Inflammatory macrophage treated with lipopolysaccharide for 4 hours (primary cell): ENCODE measurements around the gene HEG1.

Source experiments
- DNase-seq: peaks from one replicate; pipeline ENCODE4 v3.0.0-alpha.2; 2020

HEG1 gene

GRCh38 chr3:125006291-125006731 lies 49.5 kb downstream of the HEG1 start:
- DNase-seq = no peak

DNA sequence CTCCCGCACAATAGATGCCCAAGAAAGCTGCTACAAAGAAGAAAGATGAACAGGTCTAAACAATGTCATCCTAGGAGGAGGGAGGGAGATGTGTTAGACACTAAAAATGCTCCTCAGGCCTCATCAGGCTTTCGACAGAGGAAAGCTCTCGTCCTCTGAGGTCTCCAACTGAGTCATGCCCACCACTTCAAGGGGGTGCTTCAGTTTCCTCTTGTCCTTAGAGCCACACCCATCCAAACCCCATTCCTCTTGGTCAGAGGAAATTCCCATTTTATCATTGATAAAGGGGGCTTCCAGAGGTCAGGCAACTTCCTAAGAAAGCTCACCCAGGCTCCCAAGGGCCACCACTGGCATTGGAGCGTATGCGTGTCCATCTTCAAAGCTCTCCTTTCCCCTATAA lies 50.1 kb downstream of the HEG1 start:
- DNase-seq = peak; percentile 58

- DNase-seq = peak; percentile 71
These were observed 50.6 kb downstream of the HEG1 start for GRCh38 chr3:125005222-125005621.

DNA sequence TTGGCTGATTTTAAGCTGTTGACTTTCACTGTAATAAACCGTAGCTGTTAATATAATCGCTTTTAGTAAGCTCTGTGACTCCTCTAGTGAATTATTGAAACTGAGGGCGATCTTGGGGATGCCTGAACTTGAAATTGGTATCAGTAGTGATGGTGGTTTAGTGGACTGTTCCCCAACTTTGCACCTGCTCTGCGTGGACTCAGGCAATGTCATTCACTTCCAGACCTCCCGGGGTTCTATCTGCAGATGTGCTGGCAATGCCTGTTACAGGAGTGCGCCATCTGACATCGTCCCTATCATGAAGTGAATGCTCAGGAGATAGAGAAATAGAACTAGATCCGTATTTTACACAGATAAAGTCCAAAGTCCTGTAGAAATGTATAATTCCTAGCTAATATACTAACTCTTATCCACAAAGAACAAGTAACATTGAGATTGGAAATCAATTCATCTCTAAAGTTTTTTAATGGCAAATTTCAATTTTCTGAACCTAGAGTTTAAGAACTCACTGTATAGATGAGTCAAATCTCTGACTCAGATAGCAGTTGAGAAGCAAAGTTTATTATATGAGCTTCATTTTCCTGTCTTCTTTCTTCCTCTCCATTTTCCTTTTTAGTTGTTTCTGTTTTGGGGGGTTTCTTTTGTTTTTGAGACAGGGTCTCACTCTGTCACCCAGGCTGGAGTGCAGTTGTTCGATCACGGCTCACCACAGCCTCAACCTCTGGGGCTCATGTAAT lies 51.8 kb downstream of the HEG1 start:
- no peak for DNase-seq

GRCh38 chr3:125003369-125003853 lies 52.4 kb downstream of the HEG1 start:
- no peak for DNase-seq

DNA sequence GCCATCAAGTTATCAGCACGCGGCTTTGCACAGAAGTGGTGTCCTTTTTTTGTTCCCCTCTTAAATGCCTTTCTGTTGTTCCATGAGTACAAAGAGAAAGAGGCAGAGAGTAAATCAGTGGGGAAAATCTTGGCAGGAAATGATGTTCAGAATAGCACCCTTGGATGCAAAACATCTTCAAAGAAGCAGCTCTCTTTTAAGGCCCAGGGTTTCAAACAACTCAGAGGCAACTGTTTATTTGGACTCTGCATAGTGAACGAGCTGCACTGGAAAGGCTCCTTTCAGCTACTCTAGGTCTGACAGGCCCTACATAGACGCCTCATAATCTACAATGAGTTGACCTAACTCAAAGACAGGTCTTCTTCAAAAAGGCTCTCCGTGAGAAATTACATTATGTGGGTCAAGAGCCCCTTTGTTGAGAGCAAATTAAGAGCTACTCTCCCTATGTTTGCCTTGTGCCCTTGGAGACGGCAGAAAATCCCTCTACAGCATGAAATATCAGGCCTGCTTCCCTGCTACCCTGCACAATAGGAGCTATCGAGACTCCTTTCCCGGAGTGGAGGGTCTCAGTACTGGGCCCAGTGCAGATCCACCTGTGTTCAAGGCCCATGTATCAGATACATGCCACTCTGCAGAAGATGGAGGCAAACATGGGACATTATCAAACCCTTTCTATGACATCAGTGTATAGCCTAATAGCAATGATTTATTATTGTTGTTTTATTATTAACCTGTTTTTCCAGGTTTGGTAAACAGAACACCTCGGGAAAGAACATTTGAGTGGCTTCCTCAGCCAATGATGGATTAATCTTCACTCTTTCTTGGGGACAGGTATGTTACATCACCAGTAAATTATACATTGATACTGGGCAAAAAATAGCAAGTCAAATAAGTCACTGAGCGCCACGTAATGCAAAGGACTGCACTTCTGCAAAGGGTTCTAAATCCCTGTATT lies 53.1 kb downstream of the HEG1 start:
- no peak for DNase-seq

DNA sequence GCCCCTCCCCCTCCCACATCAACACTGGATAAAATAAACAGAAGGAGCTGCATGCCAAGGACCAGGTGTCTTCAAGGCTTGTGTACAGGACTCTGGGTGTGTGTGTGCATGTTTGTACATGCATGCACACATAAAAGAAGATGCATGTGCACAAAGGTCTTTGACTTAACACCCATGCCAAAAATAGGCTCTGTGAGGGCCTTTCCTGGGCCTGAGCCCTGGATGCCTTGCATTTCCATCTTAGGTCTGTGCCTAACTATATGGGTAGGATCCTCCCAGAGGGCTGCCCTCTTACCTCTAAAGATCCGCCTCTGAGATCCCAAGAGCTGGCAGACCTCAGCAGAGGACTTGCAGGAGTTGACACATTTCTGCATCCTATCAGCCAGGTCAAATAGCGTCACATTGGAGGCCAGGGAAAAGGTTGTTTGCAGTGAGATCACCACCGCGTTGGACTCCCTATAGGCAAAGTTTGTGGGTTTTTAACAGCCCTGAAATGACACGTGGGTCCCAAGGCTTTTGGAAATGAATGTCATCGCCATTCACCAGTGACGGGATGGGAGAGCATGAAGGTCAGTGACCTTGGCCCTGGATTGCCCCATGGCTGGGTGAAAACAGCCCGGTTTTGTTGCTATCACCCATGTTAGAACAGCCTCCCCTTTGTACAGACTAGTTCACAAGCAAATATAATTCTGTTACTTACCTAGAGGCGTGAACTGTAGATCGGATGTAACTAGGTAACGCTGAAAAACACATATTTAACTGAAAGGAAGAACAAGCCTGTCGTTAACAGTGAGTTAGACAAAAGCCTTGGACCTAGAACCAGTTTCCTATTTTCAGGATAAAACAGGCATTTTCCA lies 54.0 kb downstream of the HEG1 start:
- no peak for DNase-seq

DNA sequence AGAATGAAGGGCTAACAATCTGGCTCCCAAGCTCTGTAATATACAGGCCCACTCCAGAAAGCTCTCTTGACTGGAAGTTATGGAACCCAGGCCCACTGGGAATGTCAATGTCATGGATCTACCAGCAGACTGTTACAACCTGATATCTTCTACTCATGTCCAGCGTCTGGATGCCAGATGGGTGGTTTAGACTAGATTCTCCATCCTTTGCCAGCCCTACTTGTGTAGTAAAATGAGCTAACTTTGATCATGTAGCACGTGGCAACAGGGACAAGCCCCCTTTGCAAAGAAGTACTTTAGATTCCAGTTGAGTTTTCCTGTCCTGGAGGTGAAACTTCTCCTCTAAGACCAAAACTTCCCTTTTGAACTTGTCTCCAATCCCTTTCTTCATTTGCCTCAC lies 55.1 kb downstream of the HEG1 start:
- no peak for DNase-seq

GRCh38 chr3:124999897-125000435 lies 55.8 kb downstream of the HEG1 start:
- DNase-seq = no peak

- no peak for DNase-seq
These were observed 56.5 kb downstream of the HEG1 start for GRCh38 chr3:124999317-124999716.

DNA sequence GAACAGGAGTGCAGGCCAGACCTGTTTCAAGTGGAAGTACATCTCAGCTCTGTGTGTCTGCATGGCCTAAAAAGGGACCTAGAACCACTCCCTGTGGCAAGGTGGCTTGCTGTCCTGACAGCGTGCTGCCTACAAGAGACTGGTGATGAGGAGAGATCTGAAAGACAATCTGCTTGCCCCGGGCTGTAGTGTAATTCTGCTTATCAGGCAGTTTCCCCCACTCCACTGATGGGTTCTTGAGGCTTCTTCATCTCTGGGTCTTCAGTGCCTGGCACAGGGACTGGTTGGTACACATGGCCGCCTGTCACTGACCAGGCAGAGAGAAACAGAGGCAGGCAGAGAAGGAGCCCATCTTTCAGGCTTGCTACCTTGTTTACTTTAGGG lies 57.6 kb downstream of the HEG1 start:
- DNase-seq = no peak

DNA sequence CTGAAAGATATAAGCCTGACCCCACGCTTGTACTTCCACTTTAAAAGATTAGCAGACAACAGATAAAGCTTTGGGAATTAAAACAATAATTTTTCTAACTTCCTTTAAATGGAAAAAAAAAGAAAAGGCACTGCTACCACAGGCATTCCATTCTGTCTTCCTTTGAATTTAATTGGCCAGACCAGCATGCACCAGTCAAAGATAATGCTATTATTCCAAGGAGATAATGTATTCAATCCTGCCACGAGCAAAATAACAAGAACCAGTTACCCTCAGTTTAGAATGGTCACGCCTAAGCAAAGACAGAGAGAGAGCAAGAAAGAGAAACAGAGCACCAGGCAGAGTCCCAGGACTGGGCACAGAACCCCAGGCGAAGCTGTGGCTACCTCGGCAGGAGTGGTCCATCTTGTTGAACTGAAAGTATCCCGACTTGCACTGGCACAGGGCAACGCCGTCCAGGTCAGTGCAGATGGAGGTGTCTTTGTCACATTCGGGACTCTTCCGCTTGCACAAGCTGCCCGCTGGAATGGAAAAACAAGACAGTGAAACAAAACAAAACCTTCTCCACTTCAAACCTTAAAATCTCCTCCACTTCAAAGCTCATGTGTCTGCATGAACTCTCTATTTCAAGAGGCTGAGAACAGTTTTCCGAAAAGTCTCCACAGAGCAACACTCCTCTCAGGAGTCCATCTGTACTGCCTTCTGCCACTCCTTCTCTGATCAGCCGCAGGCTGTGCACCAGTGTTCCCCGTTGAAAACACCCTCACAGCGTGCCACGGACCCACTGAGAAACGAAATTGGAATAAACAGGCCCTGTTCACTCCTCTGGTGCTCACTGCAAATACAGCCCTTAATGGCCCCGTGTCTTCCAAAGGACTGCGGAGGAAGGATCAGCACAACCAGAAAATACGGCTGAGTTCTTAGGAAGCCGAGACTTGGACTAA lies 58.2 kb downstream of the HEG1 start:
- DNase-seq = no peak

DNA sequence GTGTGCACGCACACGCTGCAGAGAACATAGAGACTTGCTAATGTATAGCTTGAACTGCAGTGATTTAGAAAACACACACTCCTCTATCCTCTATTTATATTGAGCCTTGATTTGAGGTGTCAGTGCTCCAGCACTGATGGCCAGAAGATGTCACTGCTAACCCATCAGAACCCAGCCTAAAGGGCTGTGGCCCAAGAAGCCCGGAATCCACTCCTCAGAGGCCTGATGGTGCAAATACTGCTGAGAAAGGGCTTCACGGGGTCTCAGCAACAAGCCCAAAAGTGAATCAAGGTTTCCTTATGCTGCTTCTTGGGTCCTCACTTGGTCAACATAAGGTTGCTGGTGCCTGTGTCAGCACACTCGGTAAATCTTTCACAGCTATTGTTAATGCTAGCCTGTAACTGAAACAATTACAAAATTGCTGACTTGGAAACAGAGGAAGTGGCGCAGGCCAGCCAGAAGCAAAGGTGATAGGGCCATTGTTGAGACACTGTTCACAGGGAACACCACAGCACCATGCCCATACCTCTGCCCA lies 60.3 kb downstream of the HEG1 start:
- DNase-seq = peak; percentile 33

DNA sequence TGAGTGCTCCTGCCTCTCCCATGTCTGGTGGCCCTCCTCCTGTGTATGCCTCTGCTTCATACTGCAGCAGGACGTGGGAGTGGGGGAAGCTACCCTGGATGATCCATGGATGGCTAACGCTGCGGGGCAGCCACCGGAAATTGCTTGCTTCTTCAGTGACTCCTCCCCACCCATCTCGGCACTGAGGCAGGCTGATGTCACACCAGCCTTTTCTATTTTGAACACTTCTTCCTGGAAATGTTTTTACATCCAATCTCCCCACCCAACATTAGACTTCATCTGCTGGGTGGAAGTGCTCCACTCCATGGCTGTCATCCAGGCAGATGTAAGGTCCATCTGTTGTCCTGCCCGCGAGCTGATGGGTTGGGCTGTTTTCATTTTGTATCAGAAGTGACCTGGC lies 62.3 kb downstream of the HEG1 start:
- no peak for DNase-seq

GRCh38 chr3:124992041-124992440 lies 63.8 kb downstream of the HEG1 start:
- DNase-seq = no peak

GRCh38 chr3:124986192-124987143 lies 69.3 kb downstream of the HEG1 start:
- peak; percentile 12 for DNase-seq

DNA sequence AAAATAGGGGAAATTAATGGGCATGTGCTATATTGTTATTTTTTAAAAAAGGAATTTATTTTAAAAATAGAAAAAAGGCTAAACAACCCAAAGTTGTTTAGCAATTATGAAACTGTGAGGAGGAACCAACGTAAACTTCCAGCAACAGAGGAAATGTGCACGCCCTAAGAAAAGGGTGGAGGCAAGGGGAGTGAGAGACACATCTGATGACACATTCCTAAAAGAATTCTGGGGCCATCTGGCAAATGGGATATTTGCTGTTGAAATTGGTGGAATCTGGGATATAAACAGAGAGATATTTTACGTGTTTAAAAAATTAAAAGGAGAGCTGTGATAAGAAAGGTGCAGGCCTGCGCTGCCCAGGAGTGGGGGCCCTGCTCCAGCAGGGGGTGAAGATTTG lies 70.4 kb downstream of the HEG1 start:
- DNase-seq = peak; percentile 76

- peak; percentile 12 for DNase-seq
These were observed 71.0 kb downstream of the HEG1 start for GRCh38 chr3:124984754-124985153.

DNA sequence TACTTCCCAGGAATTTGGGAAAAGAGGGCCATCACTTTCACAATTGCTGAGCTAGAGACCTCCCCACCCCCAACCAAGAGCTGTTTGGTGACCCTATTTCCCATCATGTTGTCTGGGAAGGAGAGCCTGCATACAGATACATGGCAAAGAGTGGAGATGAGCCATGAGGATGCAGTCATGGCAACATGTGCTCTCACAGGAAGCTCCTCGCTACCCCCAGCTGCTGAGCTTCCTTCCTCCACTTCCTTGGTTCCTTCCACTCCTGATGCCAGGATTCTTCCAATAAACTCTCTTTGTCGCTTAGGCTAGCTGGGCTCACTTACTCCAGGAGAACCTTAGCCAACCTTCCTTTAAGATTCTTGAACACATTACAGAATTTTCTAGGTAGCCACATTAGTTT lies 72.9 kb downstream of the HEG1 start:
- DNase-seq = no peak

- DNase-seq = no peak
These were observed 74.3 kb downstream of the HEG1 start for GRCh38 chr3:124981472-124981871.
